Measurements from ENCODE around the gene SHD.
"Not testable (repeated sequence)": the region's sequence is repeated elsewhere in the genome, so short reads cannot be mapped to it uniquely, and the experiment has no call there.

The SHD gene

GRCh38 chr19:4278419-4279266 is at the start of gene SHD:
Gene SHD, plus strand, starts transcription at chr19:4279266. Its CDS starts 798 bp downstream, at chr19:4280064.
- no peak for DNase-seq (ENCODE audit: low read depth)

GRCh38 chr19:4230237-4230636 is 48.8 kb upstream of the SHD start:
- not testable (repeated sequence) for DNase-seq (ENCODE audit: low read depth)

GRCh38 chr19:4231521-4231920 is 47.5 kb upstream of the SHD start:
- not testable (repeated sequence) for DNase-seq (ENCODE audit: low read depth)

- not testable (repeated sequence) for DNase-seq (ENCODE audit: low read depth)
These were observed 46.9 kb upstream of the SHD start for GRCh38 chr19:4232139-4232538.

GRCh38 chr19:4232614-4233281 is 46.3 kb upstream of the SHD start:
- DNase-seq (ENCODE audit: low read depth), result no peak

- DNase-seq (ENCODE audit: low read depth), result peak; percentile 66
These were observed 45.7 kb upstream of the SHD start for GRCh38 chr19:4233282-4233853.

- DNase-seq (ENCODE audit: low read depth), result no peak
These were observed 44.8 kb upstream of the SHD start for GRCh38 chr19:4234142-4234861.

- no peak for DNase-seq (ENCODE audit: low read depth)
These were observed 44.2 kb upstream of the SHD start for GRCh38 chr19:4234862-4235201.

- not testable (repeated sequence) for DNase-seq (ENCODE audit: low read depth)
These were observed 41.6 kb upstream of the SHD start for GRCh38 chr19:4237510-4237909.

GRCh38 chr19:4238831-4239230 is 40.2 kb upstream of the SHD start:
- no peak for DNase-seq (ENCODE audit: low read depth)

GRCh38 chr19:4241824-4242430 is 37.1 kb upstream of the SHD start:
- no peak for DNase-seq (ENCODE audit: low read depth)

GRCh38 chr19:4245938-4246337 is 33.1 kb upstream of the SHD start:
- not testable (repeated sequence) for DNase-seq (ENCODE audit: low read depth)

GRCh38 chr19:4246767-4247593 is 32.1 kb upstream of the SHD start, which contains the start of gene YJU2:
Gene YJU2, plus strand, starts transcription at chr19:4247080. Its CDS starts 67 bp downstream, at chr19:4247147.
- DNase-seq (ENCODE audit: low read depth), result peak; percentile 97

- DNase-seq (ENCODE audit: low read depth), result no peak
These were observed 22.5 kb upstream of the SHD start for GRCh38 chr19:4256563-4256962.

GRCh38 chr19:4257025-4257424 is 22.0 kb upstream of the SHD start:
- DNase-seq (ENCODE audit: low read depth), result no peak

GRCh38 chr19:4258181-4258580 is 20.9 kb upstream of the SHD start:
- no peak for DNase-seq (ENCODE audit: low read depth)

- no peak for DNase-seq (ENCODE audit: low read depth)
These were observed 18.4 kb upstream of the SHD start for GRCh38 chr19:4260613-4261191.

GRCh38 chr19:4264812-4265211 is 14.3 kb upstream of the SHD start:
- DNase-seq (ENCODE audit: low read depth), result no peak

GRCh38 chr19:4266253-4267000 is 12.6 kb upstream of the SHD start:
- DNase-seq (ENCODE audit: low read depth), result no peak

Data from stimulated activated CD8-positive, alpha-beta memory T cell treated with anti-CD3 and anti-CD28 coated beads, Interleukin-7, amount 100 ng/mL, for 24 hours (primary cell).